K562 (cell line): Measurements from ENCODE around the gene MRPL30. TPM values are rescaled to one million over a fixed set of nuclear protein-coding genes. Genes with fewer than 3 reads are reported as not detected.
A peak's percentile ranks its signal among the peaks of the same experiment; 100 is the strongest.

Source experiments
- ATAC-seq: fragments of 200-7000 bp; cut with Tn5 transposase; 3 replicates; pipeline ENCODE4 v1.9.1; 2020; ENCODE audit warnings: moderate library complexity
- Bru-seq: library from RNA; stranded (reverse); fragments of 400-500 nt; gene quantifications from one replicate; lab custom pipeline; 2021; lab: Mats Ljungman, UMichigan
- BruChase-seq, 2 experiments: library from RNA; stranded (reverse); fragments of 400-500 nt; gene quantifications; one replicate each; lab custom pipeline; 2021; lab: Mats Ljungman, UMichigan
- BruUV-seq: library from RNA; stranded (reverse); fragments of 400-500 nt; replicated peaks from 2 replicates; lab custom pipeline; 2021; lab: Mats Ljungman, UMichigan
- CTCF ChIA-PET: fragments of 300-600 bp; formaldehyde crosslinking; extraction: SDS; loops from one replicate; lab custom pipeline; 2021; ENCODE audit warnings: low intra/inter-chr PET ratio; lab: Yijun Ruan, JAX
- POLR2A ChIA-PET: fragments of 300-600, 350-650 bp; sonication (Branson Sonifier 250); formaldehyde crosslinking; extraction: SDS; loops from one replicate; lab custom pipeline; 2021; ENCODE audit warnings: antibody characterized with exemption, inconsistent platforms; lab: Yijun Ruan, JAX
- DNase-seq, 4 experiments: peaks; one replicate each; pipeline versions ENCODE4 v3.0.0 to v3.0.0-alpha.2; 2011 to 2018; ENCODE audit warnings: low spot score in 3 of 4, mixed read lengths in 3 of 4; ENCODE audit errors: extremely low read depth in 1 of 4
- FAIRE-seq: peaks from 2 replicates; lab custom pipeline; 2011; peaks lifted over from hg19 to GRCh38; lab: Jason Lieb, UNC
- H2AFZ ChIP-seq: 2 replicates; pipeline ENCODE4 v1.6.0; 2011; ENCODE audit warnings: low read depth, low read length, control low read depth, inconsistent platforms
- H3K27ac ChIP-seq: fragments of 200-600 bp; 3 replicates; pipeline ENCODE4 v1.8.0; 2011; ENCODE audit warnings: low read depth, mild to moderate bottlenecking, control low read depth, inconsistent platforms, low read length, moderate library complexity, mixed read lengths; ENCODE audit errors: extremely low read depth
- H3K27me3 ChIP-seq, 2 experiments: fragments of 300-600 bp in 1 of 2; 2 replicates in 1 of 2; 3 replicates in 1 of 2; pipeline versions ENCODE4 v1.6.0 to v1.8.0; 2011; ENCODE audit warnings: inconsistent platforms in 2 of 2, low read length in 2 of 2, mild to moderate bottlenecking in 1 of 2, mixed read lengths in 1 of 2, moderate library complexity in 1 of 2; ENCODE audit not compliant: control insufficient read depth in 2 of 2, insufficient read depth in 2 of 2
- H3K36me3 ChIP-seq: fragments of 300-600 bp; 3 replicates; pipeline ENCODE4 v1.8.0; 2011; ENCODE audit warnings: mild to moderate bottlenecking, low read length, inconsistent platforms; ENCODE audit not compliant: control insufficient read depth, insufficient read depth
- H3K4me1 ChIP-seq, 2 experiments: fragments of 200-600 bp in 1 of 2; replicated peaks in 1 of 2; 2 replicates in 1 of 2; 3 replicates in 1 of 2; pipeline versions ENCODE4 v1.5.1 to v1.8.0; 2011; ENCODE audit warnings: inconsistent platforms in 2 of 2, low read length in 2 of 2, mild to moderate bottlenecking in 1 of 2, mixed read lengths in 1 of 2, moderate library complexity in 1 of 2; ENCODE audit not compliant: control insufficient read depth in 2 of 2, insufficient read depth in 2 of 2
- H3K4me2 ChIP-seq: 2 replicates; pipeline ENCODE4 v1.6.1; 2011; ENCODE audit warnings: low read length, control low read depth, inconsistent platforms, mixed read lengths; ENCODE audit not compliant: insufficient read depth
- H3K4me3 ChIP-seq: fragments of 200-600 bp; sonication (generic), shearing (Covaris generic); 2 replicates; pipeline ENCODE4 v1.5.1; 2016; ENCODE audit warnings: control low read depth, inconsistent platforms
- H3K79me2 ChIP-seq: fragments of 200-600 bp; 3 replicates; pipeline ENCODE4 v1.8.0; 2011; ENCODE audit warnings: low read length, inconsistent platforms; ENCODE audit not compliant: control insufficient read depth, insufficient read depth
- H3K9ac ChIP-seq, 2 experiments: 2 replicates each; pipeline versions ENCODE4 v1.6.0 to v1.6.1; 2011; ENCODE audit warnings: low read depth in 2 of 2, low read length in 2 of 2, control low read depth in 1 of 2, inconsistent platforms in 1 of 2, mild to moderate bottlenecking in 1 of 2, mixed read lengths in 1 of 2; ENCODE audit not compliant: insufficient read depth in 1 of 2
- H3K9me1 ChIP-seq: one replicate; pipeline ENCODE4 v1.6.0; 2011; ENCODE audit warnings: inconsistent platforms, mild to moderate bottlenecking, low read length, moderate library complexity; ENCODE audit not compliant: control insufficient read depth, insufficient read depth
- H3K9me3 ChIP-seq: replicated peaks from 2 replicates; pipeline ENCODE4 v1.5.1; 2011; ENCODE audit warnings: low read depth, low read length, inconsistent platforms; ENCODE audit not compliant: control insufficient read depth, insufficient read depth
- H4K20me1 ChIP-seq: replicated peaks from 2 replicates; pipeline ENCODE4 v1.6.1; 2011; ENCODE audit warnings: low read length, inconsistent platforms, mixed read lengths; ENCODE audit not compliant: control insufficient read depth, insufficient read depth
- ARID3A ChIP-seq: IDR thresholded peaks from 2 replicates; pipeline ENCODE4 v1.6.1; 2012; ENCODE audit warnings: low read depth, low read length, improper control_type of control experiment, borderline replicate concordance
- MITF ChIP-seq: IDR thresholded peaks from 2 replicates; pipeline ENCODE4 v1.6.1; 2014; ENCODE audit warnings: antibody characterized with exemption
- WGBS: fragments of 100-300 bp; shearing (Covaris generic); methylation state at CpG from one replicate; pipeline ENCODE4 v1.1.6; 2016; ENCODE audit warnings: low coverage, mixed read lengths; ENCODE audit not compliant: insufficient coverage; ENCODE audit errors: missing lambda C conversion rate; 5-methylcytosine and 5-hydroxymethylcytosine counted together
- in situ Hi-C: fragments of 300-500 bp; cut with MboI; formaldehyde crosslinking; loops from 4 replicates; pipeline ENCODE4 v1.15.0; 2018; ENCODE audit warnings: inconsistent platforms, mixed read lengths
- intact Hi-C: fragments of 100-400 bp; cut with micrococcal nuclease; formaldehyde crosslinking; loops from 2 replicates; pipeline ENCODE4 v1.14.2; 2022
- long read RNA-seq, 3 experiments: library from polyadenylated mRNA in 2 of 3; library from RNA in 1 of 3; unstranded in 2 of 3; stranded (forward) in 1 of 3; transcript quantifications; one replicate each; pipeline ENCODE4 v2.0.0, GENCODE V29; 2019 to 2022
- polyA minus RNA-seq, 3 experiments: library from RNA; depleted of rRNA, polyadenylated mRNA; stranded (reverse); fragments of >200 nt; gene quantifications; 2 replicates each; pipeline ENCODE4 v1.2.3, GENCODE V29; 2011
- polyA plus RNA-seq, 8 experiments: library from polyadenylated mRNA; depleted of rRNA in 4 of 8; stranded (reverse) in 5 of 8; unstranded in 3 of 8; fragments of >200 nt; fragmentation: Nextera tagmentation in 2 of 8; fragmentation: Illumina TruSeq in 1 of 8; extraction: Ambion mirVana in 2 of 8; extraction: Trizol in 1 of 8; gene quantifications; 2 replicates each; pipeline versions ENCODE4 v1.2.1 to v1.2.3, GENCODE V29; 2011 to 2014; ENCODE audit warnings: inconsistent platforms in 1 of 8, missing spikeins in 1 of 8
- total RNA-seq, 7 experiments: library from RNA; depleted of rRNA in 6 of 7; stranded (reverse); fragments of >200 nt in 6 of 7; fragmentation: Illumina TruSeq in 2 of 7; extraction: Trizol in 2 of 7; gene quantifications; 2 replicates each; pipeline versions ENCODE4 v1.2.1 to v1.2.3, GENCODE V29; 2011 to 2021; ENCODE audit warnings: low replicate concordance in 1 of 7
- TF ChIP-seq, protein P1 (sequence below), 2 experiments: fragments of 450-650 bp; IDR thresholded peaks; 2 replicates each; pipeline ENCODE4 v1.6.1; 2018; ENCODE audit warnings: mild to moderate bottlenecking in 2 of 2, low read depth in 1 of 2; ENCODE audit not compliant: partially characterized antibody in 2 of 2

Gene MRPL30
- total RNA-seq (2011; cell fraction: chromatin; rRNA removed; ENCODE audit: low replicate concordance) = 13.3 and 20.7 TPM in 2 replicates
- total RNA-seq (2011; cell fraction: nucleolus; rRNA removed) = 9.8 and 10.7 TPM in 2 replicates
- 20.7 and 35.3 TPM in 2 replicates for total RNA-seq (2011; cell fraction: nucleoplasm; rRNA removed)
- total RNA-seq (2014; rRNA removed) = 66.6 and 73.2 TPM in 2 replicates
- total RNA-seq (2014; rRNA removed; fragmentation: Illumina TruSeq; extraction: Trizol) = 97.0 and 106 TPM in 2 replicates
- total RNA-seq (2015; rRNA removed; fragmentation: Illumina TruSeq; extraction: Trizol) = 88.8 and 100 TPM in 2 replicates
- total RNA-seq (2021) = 64.0 and 69.7 TPM in 2 replicates
- 71.8 and 87.0 TPM in 2 replicates for polyA plus RNA-seq (2011; rRNA removed)
- 28.5 and 48.7 TPM in 2 replicates for polyA plus RNA-seq (2011; cell fraction: cytosol; rRNA removed)
- polyA plus RNA-seq (2011; cell fraction: nucleus; rRNA removed) = 12.5 and 19.3 TPM in 2 replicates
- polyA plus RNA-seq (2012) = 65.2 and 90.5 TPM in 2 replicates
- polyA plus RNA-seq (2014; fragmentation: Illumina TruSeq; extraction: Trizol) = 108 and 123 TPM in 2 replicates
- polyA plus RNA-seq (2014; fragmentation: Nextera tagmentation; extraction: Ambion mirVana) = 100 to 1,000 TPM in 1 of 2 experiments, 10 to 100 TPM in 1; 63.3 to 130 TPM
- polyA plus RNA-seq (2014; rRNA removed) = 70.8 and 74.9 TPM in 2 replicates
- polyA minus RNA-seq (2011; rRNA and poly(A)+ RNA removed) = 55.3 and 72.8 TPM in 2 replicates
- polyA minus RNA-seq (2011; cell fraction: cytosol; rRNA and poly(A)+ RNA removed) = 27.7 and 31.1 TPM in 2 replicates
- 8.2 and 11.9 TPM in 2 replicates for polyA minus RNA-seq (2011; cell fraction: nucleus; rRNA and poly(A)+ RNA removed)
- percentile 90 among the genes with signal in this experiment for Bru-seq, nascent RNA
- percentile 94 among the genes with signal in this experiment for BruChase-seq, experiment 1, labeled RNA remaining after a 2-hour chase
- BruChase-seq, experiment 2, labeled RNA remaining after a 6-hour chase = percentile 96 among the genes with signal in this experiment
- long read RNA-seq, experiment 1, transcript MRPL30-201 (6 exons, 2,605 nt) = major isoform, 98 of 211 reads
- long read RNA-seq, experiment 1, partial matches to known transcripts = 107 of 211 reads
- long read RNA-seq, experiment 1, other reads (novel, unspliced or antisense) = 5 of 211 reads
- long read RNA-seq, experiment 2, transcript MRPL30-201 (6 exons, 2,605 nt) = major isoform, 26 of 94 reads
- long read RNA-seq, experiment 2, partial matches to known transcripts = 65 of 94 reads
- long read RNA-seq, experiment 2, other reads (novel, unspliced or antisense) = 3 of 94 reads
- long read RNA-seq, experiment 3, transcript MRPL30-202 (4 exons, 562 nt) = minor isoform, 6 of 40 reads
- long read RNA-seq, experiment 3, transcript MRPL30-201 (6 exons, 2,605 nt) = major isoform, 29 of 40 reads
- long read RNA-seq, experiment 3, partial matches to known transcripts = 4 of 40 reads
- long read RNA-seq, experiment 3, other reads (novel, unspliced or antisense) = 1 of 40 reads

DNA sequence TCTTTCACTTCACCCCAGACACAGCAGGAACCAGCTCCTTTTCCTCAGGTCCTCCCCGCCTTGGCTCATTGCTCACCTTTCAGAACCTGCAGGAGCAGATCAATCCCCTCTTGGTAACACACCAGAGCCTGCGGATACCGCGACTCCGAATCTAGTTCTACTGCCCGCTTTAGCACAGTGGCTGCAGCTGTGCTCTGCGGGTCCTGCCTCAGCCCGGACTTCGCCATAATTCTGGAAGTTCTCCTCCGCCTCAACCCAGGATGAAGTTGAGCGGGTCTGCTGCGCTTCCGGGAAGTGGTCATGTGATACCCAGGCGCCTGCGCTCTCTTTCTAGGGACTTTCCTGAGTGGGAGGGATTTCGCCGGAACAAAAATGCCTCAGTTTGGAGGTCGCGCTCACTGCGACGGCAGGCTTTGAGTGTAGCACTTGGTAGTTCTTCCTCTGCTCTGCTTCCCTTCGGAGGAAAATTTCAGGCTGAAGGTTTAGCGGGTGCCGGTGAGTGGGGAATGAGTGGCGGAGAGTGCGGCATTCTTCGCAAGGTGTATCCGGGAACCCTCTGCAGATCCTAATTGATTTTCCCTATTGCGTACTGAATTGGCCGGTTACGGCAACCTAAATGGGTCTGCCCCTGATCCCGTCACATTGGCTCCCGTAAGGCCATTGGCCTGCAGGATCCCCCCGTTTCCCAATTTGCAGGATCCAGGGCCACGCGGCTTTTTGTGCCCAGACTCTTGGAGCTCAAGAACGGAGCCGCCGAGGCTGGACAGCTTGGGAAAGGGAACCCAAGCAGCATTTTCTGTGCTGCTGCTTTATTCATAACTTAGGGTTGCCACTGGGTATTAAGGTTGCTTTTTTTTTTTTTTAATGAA is at the start of gene MRPL30, which contains the start of gene MITD1:
MRPL30 (plus strand) TSS at position 430 of the 869 bp plus-strand sequence. CDS start 5,020 bp downstream, outside the sequence.
MITD1 (minus strand) TSS at position 304 of the 869 bp plus-strand sequence; CDS start at position 227, 77 bp downstream.
- Histone ChIP-seq H3K27ac (peak within 1 kb of the TSS; percentile 88), H3K79me2 (peaks cover 71% of the 10 kb centered on the region), H3K9ac (peak within 1 kb of the TSS; percentile 87 to 94), H3K27me3 (no peaks in the 10 kb centered on the region), H3K9me1 (no peaks in the 10 kb centered on the region), H3K4me2 (peak within 1 kb of the TSS; percentile 89), H3K9me3 (no peaks in the 10 kb centered on the region), H4K20me1 (no peaks in the 10 kb centered on the region), H2AFZ (peak within 1 kb of the TSS; percentile 95), H3K4me1 (peaks cover 0 to 14% of the 10 kb centered on the region in 2 experiments), H3K4me3 (peak within 1 kb of the TSS; percentile 72), H3K36me3 (peaks cover 24% of the 10 kb centered on the region)
- DNase-seq (peak; percentile 82 to 97 (median 86)), ATAC-seq (peak; percentile 92), FAIRE-seq (peak; percentile 91)
- WGBS = 1% methylated on average over 39 of the region's 39 CpGs
- TSS peak; percentile 77 for BruUV-seq
- intact Hi-C loops (loop anchor here (1.0 to 2.0 kb wide), 3 partner anchors 26 to 310 kb away; partner anchors contain the start of genes REV1 and TXNDC9), in situ Hi-C loops (no loop called here)
- ChIA-PET CTCF (interaction anchor here (0.6 kb wide), 1 partner anchor 299 kb away, joined by 3 read pairs; no protein-coding TSS in a partner anchor), POLR2A (interaction anchor here (0.6 to 1.3 kb wide), 6 partner anchors 13 to 1216 kb away, joined by 3 to 6 read pairs (median 3); partner anchors contain the start of genes LIPT1 and TSGA10)
- TF ChIP-seq MITF (peak; percentile 60; the same call in 1 of the 2 replicates), ARID3A (no peak)
- TF ChIP-seq, protein P1, sequence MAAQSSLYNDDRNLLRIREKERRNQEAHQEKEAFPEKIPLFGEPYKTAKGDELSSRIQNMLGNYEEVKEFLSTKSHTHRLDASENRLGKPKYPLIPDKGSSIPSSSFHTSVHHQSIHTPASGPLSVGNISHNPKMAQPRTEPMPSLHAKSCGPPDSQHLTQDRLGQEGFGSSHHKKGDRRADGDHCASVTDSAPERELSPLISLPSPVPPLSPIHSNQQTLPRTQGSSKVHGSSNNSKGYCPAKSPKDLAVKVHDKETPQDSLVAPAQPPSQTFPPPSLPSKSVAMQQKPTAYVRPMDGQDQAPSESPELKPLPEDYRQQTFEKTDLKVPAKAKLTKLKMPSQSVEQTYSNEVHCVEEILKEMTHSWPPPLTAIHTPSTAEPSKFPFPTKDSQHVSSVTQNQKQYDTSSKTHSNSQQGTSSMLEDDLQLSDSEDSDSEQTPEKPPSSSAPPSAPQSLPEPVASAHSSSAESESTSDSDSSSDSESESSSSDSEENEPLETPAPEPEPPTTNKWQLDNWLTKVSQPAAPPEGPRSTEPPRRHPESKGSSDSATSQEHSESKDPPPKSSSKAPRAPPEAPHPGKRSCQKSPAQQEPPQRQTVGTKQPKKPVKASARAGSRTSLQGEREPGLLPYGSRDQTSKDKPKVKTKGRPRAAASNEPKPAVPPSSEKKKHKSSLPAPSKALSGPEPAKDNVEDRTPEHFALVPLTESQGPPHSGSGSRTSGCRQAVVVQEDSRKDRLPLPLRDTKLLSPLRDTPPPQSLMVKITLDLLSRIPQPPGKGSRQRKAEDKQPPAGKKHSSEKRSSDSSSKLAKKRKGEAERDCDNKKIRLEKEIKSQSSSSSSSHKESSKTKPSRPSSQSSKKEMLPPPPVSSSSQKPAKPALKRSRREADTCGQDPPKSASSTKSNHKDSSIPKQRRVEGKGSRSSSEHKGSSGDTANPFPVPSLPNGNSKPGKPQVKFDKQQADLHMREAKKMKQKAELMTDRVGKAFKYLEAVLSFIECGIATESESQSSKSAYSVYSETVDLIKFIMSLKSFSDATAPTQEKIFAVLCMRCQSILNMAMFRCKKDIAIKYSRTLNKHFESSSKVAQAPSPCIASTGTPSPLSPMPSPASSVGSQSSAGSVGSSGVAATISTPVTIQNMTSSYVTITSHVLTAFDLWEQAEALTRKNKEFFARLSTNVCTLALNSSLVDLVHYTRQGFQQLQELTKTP (IDR thresholded peaks at IDR 0.05; ENCODE audit: low read depth in 1 of 2, partially characterized antibody in 2 of 2) = peak; percentile 54 to 77
